Activated CD4-positive, CD25-positive, alpha-beta regulatory T cell treated with anti-CD3 and anti-CD28 coated beads, Interleukin-2, amount 50 U/mL, for 72 hours (primary cell): Measurements from ENCODE around the gene TH.

Experiments used
- DNase-seq: peaks from one replicate; pipeline ENCODE4 v3.0.0; 2021

TH gene

GRCh38 chr11:2158296-2158737, 13.3 kb downstream of the TH start:
- no peak for DNase-seq

- DNase-seq, result no peak
These were observed 14.1 kb downstream of the TH start for GRCh38 chr11:2157294-2158040.

- DNase-seq, result peak; percentile 79
These were observed 15.0 kb downstream of the TH start for GRCh38 chr11:2156416-2157182.

GRCh38 chr11:2155511-2155910, 16.1 kb downstream of the TH start:
- no peak for DNase-seq

GRCh38 chr11:2154889-2155288, 16.7 kb downstream of the TH start:
- no peak for DNase-seq

- no peak for DNase-seq
These were observed 17.4 kb downstream of the TH start for GRCh38 chr11:2154195-2154585.

GRCh38 chr11:2153581-2154194, 17.9 kb downstream of the TH start:
- no peak for DNase-seq

GRCh38 chr11:2151500-2152257, 19.9 kb downstream of the TH start:
- DNase-seq, result peak; percentile 79

GRCh38 chr11:2149864-2150847, 21.5 kb downstream of the TH start:
- DNase-seq, result no peak

- no peak for DNase-seq
These were observed 22.2 kb downstream of the TH start for GRCh38 chr11:2149460-2149859.

GRCh38 chr11:2148595-2148994, 23.0 kb downstream of the TH start:
- no peak for DNase-seq

GRCh38 chr11:2147391-2147790, 24.2 kb downstream of the TH start:
- DNase-seq, result no peak

- DNase-seq, result no peak
These were observed 25.6 kb downstream of the TH start for GRCh38 chr11:2146051-2146450.

GRCh38 chr11:2144544-2145248, 26.9 kb downstream of the TH start:
- no peak for DNase-seq

- no peak for DNase-seq
These were observed 27.6 kb downstream of the TH start for GRCh38 chr11:2143799-2144543.

GRCh38 chr11:2143477-2143798, 28.2 kb downstream of the TH start:
- DNase-seq, result no peak

- no peak for DNase-seq
These were observed 28.8 kb downstream of the TH start for GRCh38 chr11:2142762-2143202.

GRCh38 chr11:2142300-2142759, 29.3 kb downstream of the TH start:
- DNase-seq, result no peak

GRCh38 chr11:2140411-2141400, 30.9 kb downstream of the TH start:
- no peak for DNase-seq
